Neural cell (in vitro differentiated cells): Measurements from ENCODE around the gene VWA3A. TPM values are rescaled to one million over a fixed set of nuclear protein-coding genes. Genes with fewer than 3 reads are reported as not detected.

Experiments used
- H2AFZ ChIP-seq: fragments of 200-600, 300-800 bp; sonication (generic), shearing (Covaris generic); 2 replicates; pipeline ENCODE4 v1.6.0; 2014; ENCODE audit warnings: low read depth, mild to moderate bottlenecking, antibody characterized with exemption, low read length, moderate library complexity
- H3F3A ChIP-seq: fragments of 200-600 bp; shearing (Covaris generic); 2 replicates; pipeline ENCODE4 v1.6.1; 2016; ENCODE audit warnings: mild to moderate bottlenecking, moderate library complexity, mixed read lengths, antibody characterized with exemption, low read length; ENCODE audit not compliant: insufficient read depth, poor library complexity, severe bottlenecking
- H3K27ac ChIP-seq: fragments of 200-600, 300-800 bp; sonication (generic), shearing (Covaris generic); 2 replicates; pipeline ENCODE4 v1.5.1; 2014; ENCODE audit warnings: mild to moderate bottlenecking, low read length, moderate library complexity
- H3K27me3 ChIP-seq: fragments of 300-800, 200-600 bp; sonication (generic), shearing (Covaris generic); 2 replicates; pipeline ENCODE4 v1.6.0; 2014; ENCODE audit warnings: mild to moderate bottlenecking, low read depth, low read length, moderate library complexity; ENCODE audit not compliant: insufficient read depth
- H3K36me3 ChIP-seq: fragments of 300-800, 200-600 bp; sonication (generic), shearing (Covaris generic); 2 replicates; pipeline ENCODE4 v1.5.1; 2014; ENCODE audit warnings: mild to moderate bottlenecking, antibody characterized with exemption, low read length, moderate library complexity; ENCODE audit not compliant: insufficient read depth
- H3K4me2 ChIP-seq: fragments of 300-800, 200-600 bp; sonication (generic), shearing (Covaris generic); 2 replicates; pipeline ENCODE4 v1.6.0; 2014; ENCODE audit warnings: mild to moderate bottlenecking, low read length
- H3K4me3 ChIP-seq: fragments of 300-800, 200-600 bp; sonication (generic), shearing (Covaris generic); 2 replicates; pipeline ENCODE4 v1.5.1; 2014; ENCODE audit warnings: mild to moderate bottlenecking, low read length, moderate library complexity
- H3K79me2 ChIP-seq: fragments of 200-600 bp; shearing (Covaris generic); replicated peaks from 2 replicates; pipeline ENCODE4 v1.6.0; 2014; ENCODE audit warnings: mild to moderate bottlenecking, low read length, moderate library complexity; ENCODE audit not compliant: insufficient read depth
- H3K9ac ChIP-seq: fragments of 300-800, 200-600 bp; sonication (generic), shearing (Covaris generic); 2 replicates; pipeline ENCODE4 v1.6.1; 2016; ENCODE audit warnings: mild to moderate bottlenecking, low read length, mixed read lengths
- H3K9me2 ChIP-seq: fragments of 200-600 bp; shearing (Covaris generic); 2 replicates; pipeline ENCODE4 v1.6.1; 2016; ENCODE audit warnings: mild to moderate bottlenecking, low read length, mixed read lengths; ENCODE audit not compliant: insufficient read depth
- H3K9me3 ChIP-seq: fragments of 200-600, 300-800 bp; sonication (generic), shearing (Covaris generic); 2 replicates; pipeline ENCODE4 v1.6.1; 2016; ENCODE audit warnings: mild to moderate bottlenecking, mixed run types, low read length, moderate library complexity, mixed read lengths
- H4K20me1 ChIP-seq: fragments of 200-600 bp; shearing (Covaris generic); 2 replicates; pipeline ENCODE4 v1.6.1; 2016; ENCODE audit warnings: mild to moderate bottlenecking, mixed run types; ENCODE audit not compliant: insufficient read depth
- CTCF ChIP-seq: fragments of 450-650 bp; IDR thresholded peaks from 2 replicates; pipeline ENCODE4 v1.5.1; 2014; ENCODE audit warnings: antibody characterized with exemption, mild to moderate bottlenecking, moderate library complexity; ENCODE audit not compliant: poor library complexity, severe bottlenecking
- EP300 ChIP-seq: fragments of 450-650 bp; conservative IDR thresholded peaks from 2 replicates; pipeline ENCODE4 v1.6.1; 2014; ENCODE audit warnings: antibody characterized with exemption, mild to moderate bottlenecking, moderate library complexity; ENCODE audit not compliant: poor library complexity, severe bottlenecking
- EZH2 ChIP-seq: fragments of 200-600, 300-800 bp; shearing (Covaris generic), sonication (generic); IDR thresholded peaks from 2 replicates; pipeline ENCODE4 v1.6.1; 2014; ENCODE audit warnings: antibody characterized with exemption, low read length, borderline replicate concordance, mild to moderate bottlenecking; ENCODE audit not compliant: insufficient read depth, poor library complexity, severe bottlenecking
- MXI1 ChIP-seq: fragments of 450-650 bp; conservative IDR thresholded peaks from 2 replicates; pipeline ENCODE4 v1.6.1; 2014; ENCODE audit warnings: antibody characterized with exemption, mild to moderate bottlenecking; ENCODE audit not compliant: poor library complexity, severe bottlenecking
- POLR2AphosphoS5 ChIP-seq: IDR thresholded peaks from 2 replicates; pipeline ENCODE4 v1.6.1; 2012
- RAD21 ChIP-seq: fragments of 450-650 bp; conservative IDR thresholded peaks from 2 replicates; pipeline ENCODE4 v1.6.1; 2014; ENCODE audit warnings: antibody characterized with exemption, mild to moderate bottlenecking, moderate library complexity
- REST ChIP-seq: IDR thresholded peaks from 2 replicates; pipeline ENCODE4 v1.6.1; 2012; ENCODE audit warnings: borderline replicate concordance
- SMC3 ChIP-seq: fragments of 450-650 bp; conservative IDR thresholded peaks from 2 replicates; pipeline ENCODE4 v1.6.1; 2014; ENCODE audit warnings: antibody characterized with exemption, mild to moderate bottlenecking, moderate library complexity; ENCODE audit not compliant: poor library complexity
- TAF1 ChIP-seq: IDR thresholded peaks from 2 replicates; pipeline ENCODE4 v1.6.1; 2012; ENCODE audit warnings: low read depth
- polyA plus RNA-seq: library from polyadenylated mRNA; depleted of rRNA; stranded (reverse); fragments of >200 nt; gene quantifications from 2 replicates; pipeline ENCODE4 v1.2.3, GENCODE V29; 2014

VWA3A gene
- polyA plus RNA-seq, 1 donor from 2014 or later = 1.8 TPM

GRCh38 chr16:22075043-22075757 is 17.1 kb upstream of the VWA3A start:
- Histone ChIP-seq H3K9me3 (no peaks in the 10 kb centered on the region), H3F3A (no peaks in the 10 kb centered on the region), H3K9me2 (no peaks in the 10 kb centered on the region), H3K4me3 (no peak overlapping the region), H3K79me2 (no peaks in the 10 kb centered on the region), H3K36me3 (no peaks in the 10 kb centered on the region), H3K27me3 (no peaks in the 10 kb centered on the region), H2AFZ (no peak overlapping the region), H3K9ac (no peak overlapping the region), H4K20me1 (no peaks in the 10 kb centered on the region), H3K4me2 (no peak overlapping the region), H3K27ac (no peak overlapping the region)
- no peak for TF ChIP-seq RAD21
- no peak for TF ChIP-seq REST
- TF ChIP-seq TAF1 = no peak
- TF ChIP-seq POLR2AphosphoS5 = no peak
- no peak for TF ChIP-seq MXI1
- TF ChIP-seq SMC3 = no peak
- no peak for TF ChIP-seq CTCF
- no peak for TF ChIP-seq EZH2
- no peak for TF ChIP-seq EP300

- no peak for TF ChIP-seq EP300
- no peak for TF ChIP-seq EZH2
- no peak for TF ChIP-seq POLR2AphosphoS5
- no peak for TF ChIP-seq REST
- TF ChIP-seq MXI1 = no peak
- no peak for TF ChIP-seq SMC3
- no peak for TF ChIP-seq CTCF
- no peak for TF ChIP-seq RAD21
- TF ChIP-seq TAF1 = no peak
- no peaks in the 10 kb centered on the region for H3K9me2 ChIP-seq
- no peak overlapping the region for H3K4me2 ChIP-seq
Observed at GRCh38 chr16:22075776-22076175, 16.6 kb upstream of the VWA3A start.

More at GRCh38 chr16:22075776-22076175, 16.6 kb upstream of the VWA3A start:
- H3F3A ChIP-seq = no peaks in the 10 kb centered on the region
- no peak overlapping the region for H3K27ac ChIP-seq
- H4K20me1 ChIP-seq = no peaks in the 10 kb centered on the region
- H3K9me3 ChIP-seq = no peaks in the 10 kb centered on the region
- no peak overlapping the region for H3K4me3 ChIP-seq
- no peaks in the 10 kb centered on the region for H3K36me3 ChIP-seq
- H3K27me3 ChIP-seq = no peaks in the 10 kb centered on the region
- H2AFZ ChIP-seq = no peak overlapping the region
- no peak overlapping the region for H3K9ac ChIP-seq
- H3K79me2 ChIP-seq = no peaks in the 10 kb centered on the region
